Measurements from ENCODE around the gene TEX2.

- TF ChIP-seq ZNF280D (CRISPR knock-in tag; IDR thresholded peaks at IDR 0.05) (no peak), SNAI1 (CRISPR knock-in tag; IDR thresholded peaks at IDR 0.05; ENCODE audit: borderline replicate concordance) (no peak), RFX3 (CRISPR knock-in tag; IDR thresholded peaks at IDR 0.05) (no peak), ZNF138 (CRISPR knock-in tag; IDR thresholded peaks at IDR 0.05; ENCODE audit: low read depth) (no peak), ZNF256 (CRISPR knock-in tag; conservative IDR thresholded peaks at IDR 0.05) (no peak), CTCF (CRISPR knock-in tag; IDR thresholded peaks at IDR 0.05) (no peak), SRF (IDR thresholded peaks at IDR 0.05; ENCODE audit: low read depth, low read length) (no peak), JUND (CRISPR knock-in tag; IDR thresholded peaks at IDR 0.05) (no peak), ETV5 (CRISPR knock-in tag; IDR thresholded peaks at IDR 0.05; ENCODE audit: borderline replicate concordance) (no peak), ZNF747 (CRISPR knock-in tag; IDR thresholded peaks at IDR 0.05; ENCODE audit: borderline replicate concordance) (no peak), CEBPB (IDR thresholded peaks at IDR 0.05; ENCODE audit: borderline replicate concordance, low read depth, low read length) (no peak), ZNF879 (CRISPR knock-in tag; IDR thresholded peaks at IDR 0.05) (no peak), ZBTB42 (CRISPR knock-in tag; IDR thresholded peaks at IDR 0.05) (no peak)
Measured at GRCh38 chr17:64111831-64112230, 151.2 kb downstream of the TEX2 start.

Measured in HepG2 (cell line).